ENCODE data around the gene CMBL.
"Not testable (repeated sequence)": the region's sequence is repeated elsewhere in the genome, so short reads cannot be mapped to it uniquely, and the experiment has no call there.

The CMBL gene

DNA sequence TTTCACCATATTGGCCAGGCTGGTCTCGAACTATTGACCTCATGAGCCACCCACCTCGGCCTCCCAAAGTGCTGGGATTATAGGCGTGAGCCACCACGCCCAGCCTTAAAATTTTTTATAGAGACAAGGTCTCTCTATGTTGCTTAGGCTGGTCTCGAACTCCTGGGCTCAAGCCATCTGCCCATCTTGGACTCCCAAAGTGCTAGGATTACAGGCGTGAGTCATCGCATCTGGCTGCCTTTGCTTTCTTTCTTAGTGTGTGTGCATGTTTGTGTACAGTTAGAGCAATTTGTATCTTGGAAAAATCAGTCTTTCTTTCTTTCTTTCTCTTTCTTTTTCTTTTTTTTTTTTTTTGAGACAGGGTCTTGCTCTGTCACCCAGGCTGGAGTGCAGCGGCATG lies 22.3 kb downstream of the CMBL start:
- not testable (repeated sequence) for DNase-seq (ENCODE audit: low read depth in 2 of 2)

GRCh38 chr5:10283927-10284635 lies 23.6 kb downstream of the CMBL start:
- DNase-seq (ENCODE audit: low read depth in 2 of 2) = peak; percentile 48 to 60

- no peak for DNase-seq (ENCODE audit: low read depth in 2 of 2)
Observed at GRCh38 chr5:10279925-10280720, 27.6 kb downstream of the CMBL start.

DNA sequence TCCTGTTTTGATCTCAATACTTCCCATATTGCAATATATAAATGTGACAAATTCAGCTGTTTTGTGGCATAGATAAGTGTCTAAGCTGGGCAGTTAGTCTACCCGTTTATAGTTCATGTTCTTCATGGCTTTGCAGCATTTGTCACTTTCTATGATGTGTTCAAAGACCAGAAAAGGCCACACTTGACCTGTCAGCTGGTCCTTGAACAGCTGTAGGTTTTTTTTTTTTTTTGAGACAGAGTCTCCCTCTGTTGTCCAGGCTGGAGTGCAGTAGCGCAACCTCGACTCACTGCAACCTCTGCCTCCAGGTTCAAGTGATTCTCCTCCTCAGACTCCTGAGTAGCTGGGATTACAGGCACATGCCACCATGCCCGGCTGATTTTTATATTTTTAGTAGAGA lies 28.4 kb downstream of the CMBL start:
- no peak for DNase-seq (ENCODE audit: low read depth in 2 of 2)

GRCh38 chr5:10278658-10279279 lies 28.9 kb downstream of the CMBL start:
- no peak for DNase-seq (ENCODE audit: low read depth in 2 of 2)

- no peak for DNase-seq (ENCODE audit: low read depth in 2 of 2)
Observed at GRCh38 chr5:10277773-10278630, 29.7 kb downstream of the CMBL start.

- DNase-seq (ENCODE audit: low read depth in 2 of 2) = no peak
Observed at GRCh38 chr5:10276691-10277090, 31.0 kb downstream of the CMBL start.

DNA sequence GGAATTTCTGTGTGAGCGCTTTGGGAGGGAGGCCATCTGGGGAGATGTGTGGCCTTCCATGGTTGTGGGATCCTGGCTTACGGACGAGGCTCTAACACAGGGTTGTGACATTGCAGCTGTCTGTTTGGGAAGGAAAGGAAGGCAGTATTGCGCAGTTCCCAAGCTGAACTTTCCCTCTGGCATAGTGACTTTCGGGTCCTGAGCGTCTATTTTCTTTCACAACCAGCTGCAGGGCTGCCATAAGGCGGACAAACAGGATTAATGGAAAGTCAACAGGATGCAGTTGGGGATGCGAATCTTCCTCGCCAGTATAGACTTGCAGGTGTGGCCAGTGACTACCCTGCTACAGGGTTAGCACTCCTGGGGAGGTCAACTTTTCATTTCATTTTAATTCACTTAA lies 31.7 kb downstream of the CMBL start:
- DNase-seq (ENCODE audit: low read depth in 2 of 2) = no peak

DNA sequence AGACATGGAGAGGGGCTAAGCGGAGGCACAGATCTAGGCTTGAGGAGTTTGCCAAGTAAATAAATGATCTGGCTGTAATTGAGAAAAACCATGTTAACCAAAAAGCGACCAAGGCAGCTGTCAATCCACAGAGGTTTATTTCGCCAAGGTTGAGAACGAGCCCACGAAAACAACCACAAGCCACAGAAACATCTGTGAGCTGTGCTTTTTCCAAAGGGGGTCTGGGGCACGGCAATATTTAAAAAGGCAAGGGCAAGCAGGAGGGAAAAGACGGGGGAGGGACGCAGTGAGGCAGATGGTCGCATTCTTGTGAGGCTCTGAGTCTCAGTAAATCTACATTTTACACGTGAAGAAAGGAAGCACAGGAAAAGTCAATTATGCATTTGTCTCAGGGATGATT lies 32.2 kb downstream of the CMBL start:
- no peak for DNase-seq (ENCODE audit: low read depth in 2 of 2)

GRCh38 chr5:10272875-10273209 lies 34.9 kb downstream of the CMBL start:
- not testable (repeated sequence) for DNase-seq (ENCODE audit: low read depth in 2 of 2)

GRCh38 chr5:10272053-10272874 lies 35.4 kb downstream of the CMBL start:
- DNase-seq (ENCODE audit: low read depth in 2 of 2) = no peak

- DNase-seq (ENCODE audit: low read depth in 2 of 2) = no peak
Observed at GRCh38 chr5:10268100-10268499, 39.6 kb downstream of the CMBL start.

DNA sequence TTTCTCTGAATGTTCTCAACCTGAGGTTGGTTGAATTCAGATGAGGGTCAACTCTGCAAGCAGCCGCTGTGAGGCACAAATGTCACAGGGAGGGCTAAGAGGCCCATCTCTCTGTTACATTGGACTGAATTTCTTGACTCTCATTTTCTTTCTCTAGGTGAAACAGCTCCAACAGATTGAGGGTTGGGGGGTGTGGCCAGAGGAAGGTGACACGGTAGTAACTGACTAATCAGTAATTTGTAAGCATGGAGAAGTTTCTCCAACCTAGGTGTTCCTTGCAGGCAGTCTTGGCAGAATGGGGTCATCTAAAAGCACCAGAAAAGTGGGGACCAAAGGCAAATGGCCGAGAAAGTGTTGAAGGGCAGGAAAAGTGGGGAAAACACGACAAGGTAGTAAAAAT lies 40.9 kb downstream of the CMBL start:
- no peak for DNase-seq (ENCODE audit: low read depth in 2 of 2)

DNA sequence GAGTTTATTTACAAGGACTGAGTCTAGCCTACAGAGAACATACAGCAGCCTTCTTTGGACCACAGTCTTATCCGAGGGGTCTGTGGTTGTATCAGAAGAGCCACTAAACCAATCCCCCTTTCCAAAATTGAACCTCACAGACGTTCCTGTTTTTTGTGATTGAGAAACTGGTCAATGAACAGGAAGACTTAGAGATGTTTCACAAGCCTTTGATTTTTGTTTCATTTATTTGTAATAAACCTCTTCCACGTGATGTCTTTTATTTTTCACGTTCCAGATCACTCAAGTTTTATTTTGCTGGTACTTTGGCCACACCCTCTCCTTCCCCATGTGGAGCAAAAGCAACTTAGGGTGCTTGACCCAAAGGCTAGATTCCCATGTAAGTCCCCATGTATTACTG lies 41.6 kb downstream of the CMBL start:
- no peak for DNase-seq (ENCODE audit: low read depth in 2 of 2)

DNA sequence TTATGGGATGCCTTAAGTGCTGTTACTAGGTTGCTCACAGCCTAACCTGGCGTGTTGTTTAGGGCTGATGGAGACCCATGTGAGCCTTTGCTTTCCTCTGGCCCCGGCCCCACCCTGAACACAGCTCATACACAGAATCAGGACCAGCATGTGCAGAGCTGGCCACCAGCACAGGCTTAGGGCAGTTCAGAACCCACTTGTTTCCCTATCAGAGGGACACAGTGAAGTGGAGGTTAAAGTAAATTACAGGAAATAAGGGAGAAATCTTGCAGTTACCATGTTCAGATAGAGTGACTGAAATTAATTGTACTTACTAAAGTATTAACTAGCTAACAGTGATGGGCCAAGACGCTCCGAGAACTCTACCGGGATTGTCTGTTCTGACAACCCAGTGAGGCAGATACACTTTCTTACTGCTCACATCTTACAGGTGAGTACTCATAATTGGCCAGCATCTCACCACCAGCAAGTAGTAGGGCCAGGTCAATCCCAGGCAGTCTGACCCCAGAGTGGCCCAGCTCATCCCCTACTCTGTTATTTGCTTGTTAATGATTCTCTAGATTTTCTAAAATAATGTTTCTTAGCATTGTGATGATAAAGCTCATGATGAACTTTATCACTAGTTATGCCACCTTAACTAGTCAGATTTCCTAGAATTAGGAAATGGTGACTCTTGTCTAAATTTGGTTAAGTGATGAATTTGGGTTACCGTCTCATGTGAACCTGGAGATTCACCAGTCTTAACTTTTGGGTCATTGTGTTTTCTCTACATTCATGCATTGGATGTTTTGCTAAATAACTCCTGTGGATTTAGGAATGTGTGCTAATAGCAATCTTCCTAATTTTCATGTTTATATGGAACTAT lies 42.2 kb downstream of the CMBL start:
- no peak for DNase-seq (ENCODE audit: low read depth in 2 of 2)

DNA sequence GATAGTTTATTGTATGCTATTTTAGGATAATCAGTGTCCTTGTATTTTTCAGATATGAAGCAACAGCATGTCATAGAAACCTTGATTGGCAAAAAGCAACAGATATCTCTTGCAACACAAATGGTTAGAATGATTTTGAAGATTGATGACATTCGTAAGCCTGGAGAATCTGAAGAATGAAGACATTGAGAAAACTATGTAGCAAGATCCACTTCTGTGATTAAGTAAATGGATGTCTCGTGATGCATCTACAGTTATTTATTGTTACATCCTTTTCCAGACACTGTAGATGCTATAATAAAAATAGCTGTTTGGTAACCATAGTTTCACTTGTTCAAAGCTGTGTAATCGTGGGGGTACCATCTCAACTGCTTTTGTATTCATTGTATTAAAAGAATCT lies 43.1 kb downstream of the CMBL start:
- no peak for DNase-seq (ENCODE audit: low read depth in 2 of 2)

GRCh38 chr5:10262995-10263394 lies 44.7 kb downstream of the CMBL start:
- DNase-seq (ENCODE audit: low read depth in 2 of 2) = no peak

GRCh38 chr5:10262121-10262774 lies 45.5 kb downstream of the CMBL start:
- no peak for DNase-seq (ENCODE audit: low read depth in 2 of 2)

DNA sequence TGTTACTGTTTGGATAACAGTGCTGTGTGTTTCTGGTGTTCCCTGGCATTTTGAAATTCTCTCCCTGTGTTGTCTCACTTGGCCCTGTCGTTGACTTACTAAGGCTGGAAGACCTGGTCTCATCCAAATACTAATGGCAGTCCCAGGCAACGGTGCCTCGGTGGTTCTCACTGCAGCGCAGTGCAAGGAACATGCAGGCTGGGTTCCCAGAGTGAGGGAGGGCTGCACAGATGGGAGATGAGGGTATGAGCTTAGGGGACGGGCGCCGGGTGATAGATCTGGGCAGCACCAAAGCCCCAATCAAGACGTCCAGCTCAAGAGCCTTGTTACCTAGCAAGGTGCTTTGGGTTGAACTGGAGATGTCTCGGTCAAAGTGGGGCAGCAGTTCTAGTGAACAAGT lies 46.6 kb downstream of the CMBL start:
- DNase-seq (ENCODE audit: low read depth in 2 of 2) = no peak

DNA sequence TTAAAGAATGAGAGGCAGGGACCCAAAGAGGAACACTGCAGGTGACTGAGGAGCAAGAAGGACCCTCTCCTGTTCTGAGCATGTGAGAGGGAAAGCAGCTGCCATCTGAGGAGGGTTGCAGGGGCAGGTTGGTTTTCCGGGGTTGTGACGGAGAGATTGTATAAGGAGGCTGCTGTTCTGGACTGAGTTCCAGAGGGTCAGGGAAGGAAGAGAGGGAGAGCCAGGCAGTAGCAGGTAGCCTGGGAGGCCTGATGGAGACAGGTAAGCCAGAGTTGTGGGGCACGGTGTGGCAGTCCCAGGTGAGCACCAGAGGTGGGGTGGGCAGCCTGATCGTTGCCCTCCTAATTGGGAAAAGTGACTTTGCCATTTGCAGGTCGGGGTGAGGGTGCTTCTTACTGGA lies 47.8 kb downstream of the CMBL start:
- no peak for DNase-seq (ENCODE audit: low read depth in 2 of 2)

Measured in stimulated activated CD8-positive, alpha-beta memory T cell treated with anti-CD3 and anti-CD28 coated beads, Interleukin-7, amount 100 ng/mL, for 4 hours (primary cell).